ENCODE measurements around the gene AEN.

AEN gene

DNA sequence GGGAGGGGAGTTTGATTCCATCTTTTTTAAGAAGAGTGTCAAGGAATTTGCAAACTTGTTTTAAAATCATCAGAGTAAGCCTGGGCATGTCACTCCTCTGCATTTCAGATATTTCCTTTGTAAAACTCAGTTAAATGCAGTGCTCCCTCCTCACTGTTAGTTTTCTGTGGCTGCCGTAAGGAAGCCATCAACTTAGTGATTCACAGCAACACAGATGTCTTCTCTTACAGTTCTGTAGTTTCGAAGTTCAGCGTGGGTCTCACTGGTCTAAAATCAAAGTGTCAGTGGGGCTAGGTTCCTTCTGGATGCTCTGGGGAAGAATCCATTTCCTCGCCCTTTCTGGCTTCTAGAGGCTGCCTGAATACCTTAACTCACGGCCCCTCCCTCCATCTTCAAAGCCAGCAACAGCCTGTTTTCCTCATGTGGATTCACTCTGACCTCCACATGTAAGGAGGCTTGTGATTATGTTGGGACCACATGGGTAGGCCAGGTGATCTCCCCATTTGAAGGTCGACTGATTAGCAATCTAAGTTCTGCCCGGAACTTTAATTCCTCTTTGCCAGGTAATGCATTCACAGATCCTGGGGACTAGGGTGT, 30.1 kb downstream of the AEN start:
- TF ChIP-seq, protein P1, sequence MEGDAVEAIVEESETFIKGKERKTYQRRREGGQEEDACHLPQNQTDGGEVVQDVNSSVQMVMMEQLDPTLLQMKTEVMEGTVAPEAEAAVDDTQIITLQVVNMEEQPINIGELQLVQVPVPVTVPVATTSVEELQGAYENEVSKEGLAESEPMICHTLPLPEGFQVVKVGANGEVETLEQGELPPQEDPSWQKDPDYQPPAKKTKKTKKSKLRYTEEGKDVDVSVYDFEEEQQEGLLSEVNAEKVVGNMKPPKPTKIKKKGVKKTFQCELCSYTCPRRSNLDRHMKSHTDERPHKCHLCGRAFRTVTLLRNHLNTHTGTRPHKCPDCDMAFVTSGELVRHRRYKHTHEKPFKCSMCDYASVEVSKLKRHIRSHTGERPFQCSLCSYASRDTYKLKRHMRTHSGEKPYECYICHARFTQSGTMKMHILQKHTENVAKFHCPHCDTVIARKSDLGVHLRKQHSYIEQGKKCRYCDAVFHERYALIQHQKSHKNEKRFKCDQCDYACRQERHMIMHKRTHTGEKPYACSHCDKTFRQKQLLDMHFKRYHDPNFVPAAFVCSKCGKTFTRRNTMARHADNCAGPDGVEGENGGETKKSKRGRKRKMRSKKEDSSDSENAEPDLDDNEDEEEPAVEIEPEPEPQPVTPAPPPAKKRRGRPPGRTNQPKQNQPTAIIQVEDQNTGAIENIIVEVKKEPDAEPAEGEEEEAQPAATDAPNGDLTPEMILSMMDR (IDR thresholded peaks at IDR 0.05; ENCODE audit: low read depth, low read length) = no peak
- no peak overlapping the region for H3K4me3 ChIP-seq (ENCODE audit: low read depth, low read length)

DNA sequence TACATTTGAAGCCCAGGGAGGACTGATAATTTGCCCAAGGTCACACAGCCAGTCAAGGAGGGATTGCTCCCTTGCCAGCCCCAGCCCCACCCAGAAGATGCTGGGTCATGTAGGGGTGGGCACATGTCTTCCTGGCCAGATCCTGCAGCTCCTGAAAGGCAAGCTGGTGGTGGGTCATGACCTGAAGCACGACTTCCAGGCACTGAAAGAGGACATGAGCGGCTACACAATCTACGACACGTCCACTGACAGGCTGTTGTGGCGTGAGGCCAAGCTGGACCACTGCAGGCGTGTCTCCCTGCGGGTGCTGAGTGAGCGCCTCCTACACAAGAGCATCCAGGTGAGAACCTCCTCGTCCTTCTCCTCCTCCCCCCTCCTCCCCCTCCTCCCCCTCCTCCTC, 30.8 kb downstream of the AEN start:
- H3K4me3 ChIP-seq (ENCODE audit: low read depth, low read length) = no peak overlapping the region
- TF ChIP-seq, protein P1 (IDR thresholded peaks at IDR 0.05; ENCODE audit: low read depth, low read length) = no peak

DNA sequence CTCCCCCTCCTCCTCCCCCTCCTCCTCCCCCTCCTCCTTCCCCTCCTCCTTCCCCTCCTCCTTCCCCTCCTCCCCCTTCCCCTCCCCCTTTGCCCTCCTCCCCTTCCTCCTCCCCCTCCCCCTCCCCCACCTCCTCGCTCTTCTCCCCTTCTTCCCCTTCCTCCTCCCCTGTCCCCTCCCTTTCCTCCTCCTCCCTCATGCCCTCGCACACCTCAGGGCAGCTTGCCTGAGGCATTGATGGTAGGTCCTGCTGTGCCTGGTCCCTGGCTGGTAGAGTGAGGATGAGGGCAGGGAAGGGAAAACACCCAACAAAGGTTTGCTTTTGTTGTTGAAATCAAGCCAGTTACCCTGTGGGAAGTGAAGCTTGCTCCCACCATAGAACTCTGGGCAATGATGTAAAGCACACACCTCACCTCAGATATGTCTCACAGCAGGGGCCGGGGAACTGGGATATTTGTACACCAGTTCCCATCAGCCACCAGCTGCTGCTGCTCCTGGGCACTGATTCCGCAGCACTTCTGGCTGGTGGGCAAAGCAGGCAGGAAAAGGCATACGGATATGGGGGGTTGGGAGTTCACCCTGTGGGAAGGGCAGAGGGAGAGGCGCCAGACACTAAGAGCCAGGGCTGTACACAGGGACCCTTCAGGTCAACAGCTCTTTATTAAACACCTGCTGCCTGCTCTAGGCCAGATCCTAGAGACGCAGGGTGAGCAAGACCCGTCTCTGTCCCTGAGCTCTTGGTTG, 31.5 kb downstream of the AEN start:
- no peak overlapping the region for H3K4me3 ChIP-seq (ENCODE audit: low read depth, low read length)
- TF ChIP-seq, protein P1 (IDR thresholded peaks at IDR 0.05; ENCODE audit: low read depth, low read length) = no peak

DNA sequence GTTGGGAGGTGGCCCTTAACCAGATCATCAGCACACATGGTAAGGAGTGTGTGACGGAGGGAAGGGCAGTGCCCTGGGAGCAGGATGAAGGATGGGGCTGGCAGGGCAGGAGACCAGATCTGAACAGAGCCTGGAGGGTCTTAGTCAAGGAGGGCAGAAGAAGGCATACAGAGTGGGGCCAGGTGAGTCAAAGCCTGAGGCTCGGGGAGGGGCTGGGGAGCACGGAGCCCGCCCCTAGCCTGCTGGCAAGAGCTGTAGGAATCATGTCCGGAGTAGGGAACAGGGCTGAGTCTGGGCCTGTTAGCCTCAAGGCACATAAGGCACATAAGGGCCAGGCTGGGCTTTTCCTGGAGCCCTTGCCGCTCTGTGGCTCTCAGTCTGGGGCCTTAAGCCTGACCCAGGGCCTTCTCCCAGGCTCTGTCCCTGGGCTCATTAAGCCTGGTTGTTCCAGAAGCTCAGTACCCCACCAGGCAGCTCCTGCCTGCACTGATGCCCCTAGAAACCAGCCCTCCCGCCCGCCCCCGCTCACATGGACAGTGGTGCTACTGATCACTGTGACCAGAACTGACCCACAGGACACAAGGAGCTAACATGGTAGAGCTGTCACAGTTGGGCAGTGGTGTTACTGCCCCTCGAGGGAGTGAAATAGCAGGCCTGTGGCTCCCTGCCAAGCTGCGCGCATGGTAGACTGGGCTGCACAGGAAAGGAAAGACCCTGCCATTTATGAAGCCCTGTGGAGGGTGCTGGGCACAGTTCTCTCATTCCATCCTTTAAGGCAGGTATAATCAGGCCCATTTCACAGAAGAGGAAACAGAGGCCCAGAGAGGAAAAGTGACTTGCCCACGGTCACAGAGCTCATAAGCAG, 32.3 kb downstream of the AEN start:
- no peak overlapping the region for H3K4me3 ChIP-seq (ENCODE audit: low read depth, low read length)
- TF ChIP-seq, protein P1 (IDR thresholded peaks at IDR 0.05; ENCODE audit: low read depth, low read length) = no peak

DNA sequence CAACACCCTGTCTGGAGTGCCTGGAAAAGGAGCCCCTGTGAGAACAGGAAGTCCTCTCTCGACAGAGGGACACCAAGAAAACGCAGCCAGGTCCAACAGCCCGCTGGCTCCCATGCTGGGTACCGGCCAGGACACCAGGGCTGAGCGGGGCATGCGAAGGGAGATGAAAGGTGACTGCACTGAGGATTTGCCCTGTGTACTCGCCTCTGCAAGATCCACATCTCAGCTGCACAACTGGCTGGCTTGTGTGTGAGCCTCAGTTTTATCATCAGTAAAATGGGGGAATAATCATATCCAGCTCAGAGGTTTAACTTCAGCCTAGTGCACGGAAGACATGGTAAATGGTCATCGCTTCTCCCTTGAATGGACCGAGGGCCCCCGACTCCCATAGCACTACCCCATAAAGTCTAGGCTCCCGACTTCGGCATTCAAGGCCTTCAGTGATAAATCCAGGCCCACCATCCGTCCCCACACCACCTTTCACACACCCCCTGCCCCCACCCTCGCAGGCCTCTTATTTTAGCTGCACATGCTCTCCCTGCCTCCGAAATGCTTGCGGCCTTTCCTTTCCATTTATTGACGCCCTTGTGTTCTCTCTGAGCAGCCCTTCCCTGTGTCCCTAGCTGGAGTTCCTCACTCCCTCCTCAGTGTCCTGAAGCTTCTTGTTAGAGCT, 33.4 kb downstream of the AEN start:
- no peak overlapping the region for H3K4me3 ChIP-seq (ENCODE audit: low read depth, low read length)
- TF ChIP-seq, protein P1 (IDR thresholded peaks at IDR 0.05; ENCODE audit: low read depth, low read length) = no peak

DNA sequence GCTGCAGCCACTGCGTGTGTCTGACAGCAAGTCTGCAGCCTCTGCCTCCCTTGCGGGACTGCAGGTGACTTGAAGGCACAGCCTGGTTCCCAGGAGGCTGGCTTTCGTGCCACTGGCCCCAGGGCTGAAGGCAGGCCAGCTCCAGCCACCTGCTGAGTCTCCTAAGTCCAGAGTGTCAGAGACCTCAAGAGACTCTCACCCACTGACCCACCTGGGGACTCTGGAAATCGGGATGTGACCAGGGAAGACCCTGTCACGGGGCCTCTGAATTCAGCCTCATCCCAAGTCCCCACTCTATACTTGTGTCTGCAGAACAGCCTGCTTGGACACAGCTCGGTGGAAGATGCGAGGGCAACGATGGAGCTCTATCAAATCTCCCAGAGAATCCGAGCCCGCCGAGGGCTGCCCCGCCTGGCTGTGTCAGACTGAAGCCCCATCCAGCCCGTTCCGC, 34.0 kb downstream of the AEN start:
- TF ChIP-seq, protein P1 (IDR thresholded peaks at IDR 0.05; ENCODE audit: low read depth, low read length) = no peak
- no peak overlapping the region for H3K4me3 ChIP-seq (ENCODE audit: low read depth, low read length)
